Measurements from ENCODE around the gene MTCH1. TPM values are rescaled to one million over a fixed set of nuclear protein-coding genes. Genes with fewer than 3 reads are reported as not detected.

The MTCH1 gene
- total and polyA plus RNA-seq, 9 of the 15 experiments (the other 6 are each of a cell fraction or from before 2014, with no cell fraction given): 7.9 to 161 (median 118) TPM

GRCh38 chr6:36949636-36950035 lies 36.4 kb downstream of the MTCH1 start (continued):
- TF ChIP-seq HOMEZ (CRISPR knock-in tag; IDR thresholded peaks at IDR 0.05) (no peak), NR2C1 (IDR thresholded peaks at IDR 0.05) (no peak), NR2C1 (tag; IDR thresholded peaks at IDR 0.05) (no peak), RCOR1 (IDR thresholded peaks at IDR 0.05; ENCODE audit: borderline replicate concordance in 1 of 2, low read depth in 2 of 2, low read length in 2 of 2) (no peak), IRF2 (CRISPR knock-in tag; IDR thresholded peaks at IDR 0.05) (no peak), ZSCAN29 (IDR thresholded peaks at IDR 0.05) (no peak), ZBTB2 (IDR thresholded peaks at IDR 0.05) (no peak), PCBP1 (IDR thresholded peaks at IDR 0.05; ENCODE audit: low read depth, low read length, poor library complexity, severe bottlenecking) (no peak), TAF15 (IDR thresholded peaks at IDR 0.05; ENCODE audit: low read depth, low read length) (no peak), FOXP4 (CRISPR knock-in tag; IDR thresholded peaks at IDR 0.05; ENCODE audit: borderline replicate concordance) (no peak), NFATC3 (IDR thresholded peaks at IDR 0.05) (no peak), THAP7 (CRISPR knock-in tag; IDR thresholded peaks at IDR 0.05) (no peak), CHD1 (IDR thresholded peaks at IDR 0.05; ENCODE audit: low read length) (no peak)
